SHP77 treated with DMSO at 0.1 percent for 48 hours (cell line): ENCODE results near the gene NUP43.
"Not testable (repeated sequence)": the region's sequence is repeated elsewhere in the genome, so short reads cannot be mapped to it uniquely, and the experiment has no call there.

Experiments used
- DNase-seq: peaks from one replicate; lab custom pipeline; 2025; lab: John Stamatoyannopoulos, UW

NUP43 gene

DNA sequence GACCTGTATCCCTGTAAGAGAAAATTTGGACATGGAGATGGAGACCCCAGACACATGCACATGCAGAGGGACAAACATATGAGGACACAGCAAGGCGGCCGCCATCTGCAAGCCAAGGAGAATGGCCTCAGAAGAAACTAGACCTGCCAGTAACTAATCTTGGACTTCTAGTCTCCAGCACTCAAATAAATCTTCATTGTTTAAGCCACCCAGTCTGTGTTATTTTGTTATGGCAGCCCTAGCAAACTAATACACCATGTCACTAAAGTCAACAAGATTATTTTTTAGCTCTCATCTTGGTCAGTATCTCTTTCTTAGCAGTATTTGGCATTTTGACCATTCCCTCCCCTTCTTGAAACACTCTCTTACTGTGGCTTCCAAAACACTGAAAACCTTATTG, 55.1 kb downstream of the NUP43 start:
- no peak for DNase-seq

DNA sequence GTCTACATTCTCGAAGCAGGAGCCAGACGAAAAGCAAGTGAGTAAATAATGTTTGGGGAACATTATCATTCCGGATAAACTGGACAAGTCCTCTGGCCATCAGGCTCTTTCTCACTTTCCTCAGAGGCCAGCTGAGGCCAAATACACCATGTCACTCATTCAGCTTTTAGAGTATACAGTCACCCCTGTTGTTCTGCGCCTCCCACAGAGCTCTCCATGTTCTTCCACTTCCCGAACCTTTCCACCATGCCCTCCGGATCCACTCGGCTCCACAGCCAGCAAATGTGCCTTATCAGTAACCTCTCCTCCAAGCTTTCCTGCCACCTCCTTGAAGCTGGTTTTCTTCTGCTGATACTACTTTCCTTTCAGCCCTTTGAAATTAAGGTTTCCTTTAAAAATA, 60.1 kb downstream of the NUP43 start:
- no peak for DNase-seq

DNA sequence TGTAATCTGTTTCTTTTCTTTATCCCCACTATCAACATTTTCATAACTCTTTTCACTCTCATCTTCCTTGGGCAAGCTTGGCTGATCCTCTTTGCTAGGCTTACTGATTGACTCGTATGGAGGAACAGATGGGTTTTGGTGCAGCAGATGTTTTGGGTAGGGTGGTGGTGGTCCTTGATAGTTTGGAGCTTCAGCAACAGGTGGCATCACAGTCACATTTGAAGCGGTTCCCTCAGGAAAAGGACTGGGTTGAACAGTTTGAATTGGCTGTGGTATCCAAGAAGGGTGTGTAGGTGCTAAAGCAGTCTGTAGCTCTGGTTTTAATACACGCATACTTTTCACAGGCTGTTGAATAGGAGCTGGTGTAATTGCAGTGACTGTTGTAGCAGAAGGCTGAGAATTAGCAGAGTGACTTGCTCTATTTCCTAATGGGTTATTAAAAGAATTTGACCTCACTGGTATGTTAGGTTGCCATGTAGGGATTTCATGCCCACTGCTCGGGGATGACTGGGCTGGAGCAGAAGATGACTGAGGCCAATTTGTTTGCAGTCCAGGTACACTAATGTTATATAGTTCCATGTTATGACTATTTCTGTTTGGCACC, 63.0 kb downstream of the NUP43 start:
- no peak for DNase-seq

DNA sequence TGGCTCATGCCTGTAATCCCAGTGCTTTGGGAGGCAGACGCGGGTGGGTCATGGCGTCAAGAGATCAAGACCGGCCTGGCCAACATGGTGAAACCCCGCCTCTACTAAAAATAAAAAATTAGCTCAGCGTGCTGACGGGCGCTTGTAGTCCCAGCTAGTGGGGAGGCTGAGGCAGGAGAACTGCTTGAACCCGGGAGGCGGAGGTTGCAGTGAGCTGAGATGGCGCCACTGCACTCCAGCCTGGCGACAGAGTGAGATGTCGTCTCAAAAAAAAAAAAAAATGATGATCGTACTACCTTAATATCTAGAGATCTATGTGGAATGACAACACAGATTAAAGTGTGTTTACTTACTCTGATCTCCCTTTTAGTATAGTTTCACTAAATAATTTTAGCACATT, 64.5 kb downstream of the NUP43 start:
- DNase-seq, result not testable (repeated sequence)

DNA sequence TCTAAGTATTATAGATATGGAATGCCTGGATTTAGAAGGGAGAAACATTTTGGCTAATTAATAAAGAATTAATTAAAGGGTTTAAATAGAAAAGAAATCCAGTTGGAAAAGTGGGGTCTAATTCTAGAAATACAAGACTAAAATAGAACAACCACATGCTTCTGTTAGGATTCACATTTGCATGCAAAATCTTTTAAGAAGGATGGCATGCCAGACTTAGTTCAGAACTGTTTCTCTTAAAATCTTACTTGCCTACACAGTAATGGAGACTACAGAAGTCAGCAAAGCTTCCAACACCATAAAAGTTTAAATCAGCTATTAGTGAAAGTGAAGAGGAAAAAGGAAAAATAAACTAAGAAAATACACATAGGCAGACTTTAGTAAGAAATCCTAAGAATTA, 65.1 kb downstream of the NUP43 start:
- no peak for DNase-seq

DNA sequence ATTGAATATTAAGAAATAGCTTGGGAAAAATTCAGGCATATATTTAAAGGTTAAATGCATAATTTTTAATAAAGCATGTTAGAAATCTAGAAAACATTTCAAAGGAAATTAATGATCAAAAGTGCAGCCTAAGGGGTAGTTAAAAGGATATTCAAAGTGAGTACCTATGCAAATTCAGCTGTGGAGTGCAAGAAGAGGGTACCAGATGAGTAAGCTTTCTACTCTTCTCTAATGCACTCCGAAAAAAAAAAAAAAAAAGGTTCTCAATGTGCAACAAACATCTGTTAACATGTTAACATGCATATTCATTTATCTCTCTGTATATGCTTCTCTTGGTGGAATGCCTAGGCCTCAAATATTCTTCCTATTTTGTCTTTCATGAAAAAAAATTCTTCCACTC, 65.8 kb downstream of the NUP43 start:
- DNase-seq, result no peak
